H1 (cell line): ENCODE results near the gene KRTAP10-8. TPM values are rescaled to one million over a fixed set of nuclear protein-coding genes. Genes with fewer than 3 reads are reported as not detected.

ENCODE experiments used
- CTCF ChIP-seq, 3 experiments: IDR thresholded peaks; 1 replicate in 2 of 3; 2 replicates in 1 of 3; pipeline versions ENCODE4 v1.5.1 to v1.6.1; 2011; ENCODE audit warnings: low read length in 3 of 3, mild to moderate bottlenecking in 3 of 3, inconsistent platforms in 2 of 3, low read depth in 1 of 3, moderate library complexity in 1 of 3; ENCODE audit not compliant: insufficient read depth in 1 of 3; ENCODE audit errors: control extremely low read depth in 1 of 3
- POLR2AphosphoS5 ChIP-seq: IDR thresholded peaks from 2 replicates; pipeline ENCODE4 v1.6.1; 2011; ENCODE audit warnings: low read depth, low read length
- RFX5 ChIP-seq: IDR thresholded peaks from 2 replicates; pipeline ENCODE4 v1.6.1; 2011; ENCODE audit warnings: low read depth, low read length, improper control_type of control experiment, borderline replicate concordance
- SAP30 ChIP-seq: fragments of 300-600 bp; sonication (generic); IDR thresholded peaks from 2 replicates; pipeline ENCODE4 v1.7.1; 2012; ENCODE audit warnings: low read length, moderate library complexity, mild to moderate bottlenecking, inconsistent platforms; ENCODE audit not compliant: insufficient read depth, insufficient replicate concordance
- polyA plus RNA-seq, 7 experiments: library from polyadenylated mRNA; depleted of rRNA in 3 of 7; stranded (reverse) in 5 of 7; unstranded in 2 of 7; fragments of >200 nt in 5 of 7; fragments of 200-250 nt in 2 of 7; gene quantifications; 1 replicate in 5 of 7; 2 replicates in 1 of 7; 4 replicates in 1 of 7; pipeline versions ENCODE4 v1.2.1 to v1.2.3, GENCODE V29; 2011 to 2013; ENCODE audit warnings: missing spikeins in 2 of 7, mixed read lengths in 2 of 7
- total RNA-seq: library from RNA; stranded (reverse); fragmentation: NEBNext Ultra II Directional; extraction: Animal tissue kit (Norgen Biotek cat#: 25700); gene quantifications from 2 replicates; pipeline ENCODE4 v1.2.1, GENCODE V29; 2021

KRTAP10-8 gene
- total and polyA plus RNA-seq, 2 of the 8 experiments (the other 6 are each of a cell fraction or from before 2014, with no cell fraction given): not detected

- TF ChIP-seq CTCF (IDR thresholded peaks at IDR 0.05; ENCODE audit: control extremely low read depth in 1 of 3, insufficient read depth in 1 of 3, low read depth in 1 of 3, low read length in 3 of 3) (no peak), POLR2AphosphoS5 (no peak), SAP30 (no peak), RFX5 (no peak)
Observed at GRCh38 chr21:44592446-44593311, 19.2 kb upstream of the KRTAP10-8 start, which contains the start of gene KRTAP10-6 (continued).
